Epithelial cell of prostate (primary cell): ENCODE results near the gene THSD4.
"Not testable (repeated sequence)": the region's sequence is repeated elsewhere in the genome, so short reads cannot be mapped to it uniquely, and the experiment has no call there.

Experiments
- DNase-seq: peaks from one replicate; pipeline ENCODE4 v3.0.0-alpha.2; 2011; ENCODE audit warnings: low read depth, low spot score
- H3K27ac ChIP-seq: fragments of 450-650 bp; 2 replicates; pipeline ENCODE4 v1.5.1; 2017; ENCODE audit warnings: mild to moderate bottlenecking

The THSD4 gene

DNA sequence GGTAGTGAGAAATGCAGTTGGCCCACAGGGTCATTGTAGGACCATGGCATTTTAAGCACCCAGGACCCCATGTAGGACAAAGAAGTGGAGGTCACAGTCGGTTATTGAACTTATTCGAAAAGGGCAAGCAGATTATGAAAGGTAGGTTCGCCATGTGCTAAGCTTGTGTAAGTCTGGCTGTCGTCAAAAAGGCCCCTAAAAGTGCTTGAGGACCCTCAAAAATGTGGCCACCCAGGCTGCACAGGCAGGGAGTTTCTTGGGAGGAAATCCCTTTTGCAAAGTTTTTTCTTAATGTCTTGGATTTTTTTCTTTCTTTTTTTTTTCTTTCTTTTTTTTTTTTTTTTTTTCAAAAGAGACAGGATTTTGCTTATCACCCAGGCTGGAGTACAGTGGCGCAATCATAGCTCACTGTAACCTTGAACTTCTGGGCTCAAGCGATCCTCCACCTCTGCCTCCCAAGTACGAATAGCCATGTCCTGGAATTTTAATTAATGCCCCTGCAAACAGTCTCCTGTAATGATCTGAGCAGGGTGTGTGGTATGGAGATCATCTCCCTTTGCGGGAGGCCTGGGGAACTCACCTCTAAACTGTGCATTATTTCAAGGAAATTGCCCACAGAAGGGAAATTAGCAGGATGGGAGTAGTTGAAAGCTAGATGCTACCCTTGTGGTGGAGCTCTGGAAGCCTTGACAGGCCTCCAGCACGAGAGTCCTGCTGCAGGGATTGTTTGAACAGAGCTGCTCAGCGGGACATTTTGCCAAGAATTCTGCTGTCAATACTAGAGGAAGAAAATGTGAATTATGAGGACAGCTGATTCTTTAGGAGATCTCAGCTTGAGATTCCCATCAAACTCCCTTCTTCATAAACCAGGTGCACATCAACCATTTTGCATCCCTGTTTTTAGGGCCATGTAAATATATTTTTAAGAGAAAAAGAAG lies 28.4 kb downstream of the THSD4 start:
- DNase-seq, result no peak

GRCh38 chr15:71145648-71146047 lies 30.4 kb downstream of the THSD4 start:
- no peak overlapping the region for H3K27ac ChIP-seq
- no peak for DNase-seq

More for the DNA sequence above, 28.4 kb downstream of the THSD4 start:
- no peak overlapping the region for H3K27ac ChIP-seq

DNA sequence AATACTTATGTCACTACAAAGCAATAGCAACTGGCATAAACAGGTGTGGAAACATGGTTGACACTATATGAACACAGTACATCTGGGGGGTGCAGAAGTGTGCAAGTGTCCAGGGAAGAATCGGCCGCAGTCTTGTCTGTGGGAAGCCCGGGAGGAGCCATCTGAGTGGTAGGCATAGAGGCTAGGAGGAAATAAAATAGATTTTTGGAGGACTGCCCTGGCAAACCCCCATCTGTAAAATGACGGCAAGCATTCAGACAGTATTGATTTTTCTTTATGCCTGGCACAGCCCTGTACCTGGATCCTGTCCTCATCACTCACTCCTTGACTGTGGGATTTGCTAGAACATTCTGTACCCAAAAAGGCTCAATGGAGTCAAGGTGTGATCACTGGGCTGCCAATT lies 31.3 kb downstream of the THSD4 start:
- no peak for DNase-seq
- no peak overlapping the region for H3K27ac ChIP-seq

DNA sequence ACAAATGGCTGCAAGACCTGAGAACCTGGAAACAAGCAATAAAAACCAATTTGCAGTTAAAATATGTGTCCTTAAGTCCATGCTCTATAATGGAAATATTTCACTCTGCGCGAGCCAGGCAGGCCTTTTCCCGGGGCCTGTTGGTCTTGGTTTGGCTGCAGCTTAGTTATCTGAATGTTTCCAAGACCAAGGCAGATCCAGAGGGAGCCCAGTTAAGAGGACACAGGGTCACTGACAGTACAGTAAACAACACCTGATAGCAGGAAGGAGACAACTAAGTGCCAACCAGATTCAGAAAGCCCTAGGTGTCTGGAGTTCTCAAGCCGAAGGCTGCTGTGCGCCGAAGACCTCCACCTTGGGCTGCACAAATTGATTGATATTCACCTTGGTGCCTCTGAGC lies 32.8 kb downstream of the THSD4 start:
- no peak overlapping the region for H3K27ac ChIP-seq
- no peak for DNase-seq

- no peak for DNase-seq
- peak overlapping the region; percentile 49 for H3K27ac ChIP-seq
These were observed 34.6 kb downstream of the THSD4 start for GRCh38 chr15:71149646-71150557.

GRCh38 chr15:71151081-71151480 lies 35.8 kb downstream of the THSD4 start:
- no peak for DNase-seq
- H3K27ac ChIP-seq, result peak overlapping the region; percentile 49

- no peak overlapping the region for H3K27ac ChIP-seq
- no peak for DNase-seq
These were observed 37.3 kb downstream of the THSD4 start for GRCh38 chr15:71152542-71152941.

GRCh38 chr15:71153823-71154524 lies 38.7 kb downstream of the THSD4 start:
- H3K27ac ChIP-seq, result peak overlapping the region; percentile 9
- no peak for DNase-seq

DNA sequence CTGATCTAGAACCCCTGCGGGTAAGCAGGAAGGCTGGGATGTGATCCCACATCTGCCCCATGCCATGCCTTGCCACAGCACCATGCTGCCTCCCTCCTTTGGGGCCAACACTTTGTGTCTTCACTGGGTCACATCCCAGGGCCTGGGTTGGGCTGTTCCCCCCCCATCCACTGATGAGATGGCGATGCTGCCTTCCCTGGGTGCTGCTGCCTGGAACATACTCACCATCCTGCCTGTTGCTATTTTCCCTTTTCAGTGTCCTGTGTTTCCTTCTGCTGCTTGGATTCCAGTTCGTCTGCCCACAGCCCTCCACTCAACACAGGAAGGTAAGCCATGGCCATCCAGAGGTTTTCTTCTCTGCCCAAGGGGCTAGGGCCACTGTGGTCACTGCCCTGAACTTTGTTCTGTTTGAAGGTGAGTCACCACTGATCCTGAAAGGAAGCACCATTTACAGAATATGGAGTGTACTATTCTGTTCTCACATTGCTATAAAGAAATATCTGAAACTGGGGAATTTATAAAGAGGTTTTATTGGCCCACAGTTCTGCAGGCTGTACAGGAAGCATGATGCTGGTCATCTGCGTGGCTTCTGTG lies 39.4 kb downstream of the THSD4 start:
- H3K27ac ChIP-seq, result no peak overlapping the region
- DNase-seq, result no peak

DNA sequence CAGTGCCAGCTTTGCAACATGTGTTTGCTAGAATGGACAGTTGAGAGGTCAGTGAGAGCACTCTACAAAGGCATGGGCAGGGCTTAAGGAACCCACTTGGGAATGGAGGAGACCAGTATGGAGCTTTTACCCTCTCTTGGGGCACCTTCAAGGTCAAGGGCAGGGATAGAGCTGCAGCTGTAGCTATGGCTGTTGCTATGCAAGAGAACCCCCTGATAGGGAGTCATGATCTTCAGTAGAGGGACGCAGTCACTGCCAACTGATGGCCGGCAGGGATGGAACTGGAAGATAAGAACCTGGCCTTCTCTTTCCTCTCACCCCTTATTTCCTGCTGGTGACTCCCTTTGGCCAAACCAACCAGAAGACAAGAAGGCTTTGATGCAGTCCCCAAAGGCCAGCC lies 40.3 kb downstream of the THSD4 start:
- DNase-seq, result no peak
- no peak overlapping the region for H3K27ac ChIP-seq

- DNase-seq, result no peak
- peak overlapping the region; percentile 35 for H3K27ac ChIP-seq
These were observed 45.7 kb downstream of the THSD4 start for GRCh38 chr15:71160976-71161375.

- DNase-seq, result no peak
- H3K27ac ChIP-seq, result no peak overlapping the region
These were observed 47.0 kb downstream of the THSD4 start for GRCh38 chr15:71162309-71162708.

GRCh38 chr15:71164606-71165005 lies 49.3 kb downstream of the THSD4 start:
- DNase-seq, H3K27ac ChIP-seq: not testable (repeated sequence)

DNA sequence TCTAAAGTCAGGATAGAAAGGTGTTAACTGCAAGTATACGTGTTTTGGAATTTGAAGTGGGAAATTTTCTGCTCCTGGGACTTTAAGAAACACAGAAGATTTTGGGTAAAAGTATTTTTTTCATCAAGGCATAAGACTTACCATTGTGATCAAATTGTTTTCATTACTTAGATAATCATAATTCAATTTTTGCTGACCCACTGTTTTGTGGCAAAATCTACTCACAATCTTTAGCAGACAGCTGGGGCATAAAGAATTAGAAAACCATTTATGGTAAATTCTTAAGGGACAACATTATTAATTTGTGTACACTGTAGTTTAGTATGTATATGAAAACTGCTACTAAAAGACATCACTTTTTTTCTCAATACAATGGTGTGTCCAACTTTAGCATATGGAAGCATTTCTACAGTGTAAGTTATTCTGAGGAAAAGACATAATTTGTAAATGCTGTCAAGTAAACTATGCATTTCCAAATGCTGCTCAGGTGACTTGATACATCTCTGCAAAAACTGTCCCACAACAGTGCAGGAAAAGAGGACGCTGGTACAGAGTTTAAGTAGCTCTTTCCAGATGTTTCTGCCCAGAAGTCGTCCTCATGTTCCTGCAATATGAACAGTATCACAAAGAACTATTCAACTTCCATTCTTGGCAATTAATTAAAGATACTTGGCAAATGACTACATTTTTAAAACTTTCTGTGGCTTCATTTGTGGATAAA lies 52.3 kb downstream of the THSD4 start:
- DNase-seq, result no peak

DNA sequence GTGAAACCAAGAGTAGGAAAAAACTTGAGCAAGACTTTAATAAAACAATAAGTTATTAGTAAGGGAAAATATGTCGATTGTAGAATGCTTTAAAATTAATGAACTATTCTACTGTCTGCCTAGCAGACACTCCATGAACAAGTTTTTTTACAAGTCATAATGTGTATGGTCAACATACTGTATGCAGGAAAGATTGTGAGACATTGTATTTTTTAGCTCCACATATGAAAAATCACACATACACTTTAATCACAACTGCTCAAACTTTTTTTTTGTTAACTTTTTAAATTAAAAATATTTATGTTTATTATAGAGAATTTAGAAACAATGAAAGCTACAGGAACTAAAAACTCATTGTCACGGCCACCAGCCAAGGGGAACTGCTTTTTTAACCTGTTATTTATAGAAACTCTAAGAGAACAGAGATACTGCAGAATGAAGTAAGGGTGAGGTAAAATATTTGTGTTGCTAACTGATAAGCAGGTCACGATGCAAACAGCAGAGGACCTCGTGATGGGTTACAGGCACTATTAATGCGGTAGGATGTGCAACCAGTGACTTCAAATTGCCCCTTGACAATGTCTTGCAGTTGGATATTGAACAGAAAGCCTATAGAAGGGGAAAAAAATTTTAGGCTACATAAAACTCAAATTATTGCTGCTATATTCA lies 53.0 kb downstream of the THSD4 start:
- no peak for DNase-seq
- H3K27ac ChIP-seq, result no peak overlapping the region

More for the DNA sequence above, 52.3 kb downstream of the THSD4 start:
- H3K27ac ChIP-seq, result no peak overlapping the region

GRCh38 chr15:71170163-71170562 lies 54.9 kb downstream of the THSD4 start:
- DNase-seq, result no peak
- no peak overlapping the region for H3K27ac ChIP-seq

GRCh38 chr15:71171195-71171594 lies 55.9 kb downstream of the THSD4 start:
- no peak for DNase-seq

DNA sequence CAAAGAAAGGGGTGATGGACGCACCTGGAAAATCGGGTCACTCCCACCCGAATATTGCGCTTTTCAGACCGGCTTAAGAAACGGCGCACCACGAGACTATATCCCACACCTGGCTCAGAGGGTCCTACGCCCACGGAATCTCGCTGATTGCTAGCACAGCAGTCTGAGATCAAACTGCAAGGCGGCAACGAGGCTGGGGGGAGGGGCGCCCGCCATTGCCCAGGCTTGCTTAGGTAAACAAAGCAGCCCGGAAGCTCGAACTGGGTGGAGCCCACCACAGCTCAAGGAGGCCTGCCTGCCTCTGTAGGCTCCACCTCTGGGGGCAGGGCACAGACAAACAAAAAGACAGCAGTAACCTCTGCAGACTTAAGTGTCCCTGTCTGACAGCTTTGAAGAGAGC lies 59.1 kb downstream of the THSD4 start:
- not testable (repeated sequence) for H3K27ac ChIP-seq, DNase-seq

More at GRCh38 chr15:71171195-71171594, 55.9 kb downstream of the THSD4 start:
- no peak overlapping the region for H3K27ac ChIP-seq
